Measurements from ENCODE around the gene PVR. TPM values are rescaled to one million over a fixed set of nuclear protein-coding genes. Genes with fewer than 3 reads are reported as not detected.

The PVR gene
- total RNA-seq, 3 donors from 2014 or later = 8.5 to 30.2 (median 22.0) TPM

DNA sequence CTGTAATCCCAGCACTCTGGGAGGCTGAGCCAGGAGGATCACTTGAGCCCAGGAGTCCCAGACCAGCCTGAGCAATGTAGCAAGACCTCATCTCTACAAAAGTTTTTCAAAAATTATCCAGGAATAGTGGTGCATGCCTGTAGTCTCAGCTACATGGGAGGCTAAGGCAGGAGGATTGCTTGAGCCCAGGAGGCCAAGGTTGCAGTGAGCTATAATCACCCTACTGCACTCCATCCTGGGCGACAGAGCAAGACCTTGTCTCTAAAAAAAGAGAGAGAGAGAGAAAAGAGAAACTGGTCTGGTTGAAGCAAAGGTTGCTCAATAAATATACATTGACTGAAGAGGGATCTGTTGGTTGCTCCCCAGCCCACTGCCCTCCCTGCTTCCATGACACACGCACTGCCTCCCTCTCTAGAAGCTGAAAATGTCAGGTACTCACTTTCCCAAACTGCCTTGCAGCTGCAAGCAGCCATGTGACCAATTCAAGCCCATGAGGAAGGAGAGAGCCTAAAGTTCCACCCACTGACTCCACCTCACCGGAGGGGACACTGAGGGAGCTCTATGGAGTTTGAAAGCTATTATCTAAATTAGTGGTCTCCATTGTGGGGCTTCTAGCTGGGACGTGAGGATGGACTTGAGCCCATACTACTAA, 69.3 kb downstream of the PVR start:
- Histone ChIP-seq H3K27ac (no peak overlapping the region), H3K36me3 (no peaks in the 10 kb centered on the region), H3K9me3 (peaks cover 6 to 13% of the 10 kb centered on the region in 2 donors), H3K4me1 (no peaks in the 10 kb centered on the region), H3K27me3 (no peaks in the 10 kb centered on the region), H3K4me3 (no peak overlapping the region)
- intact Hi-C loops (cut with DNase I; ENCODE audit: low total_unique reads) = no loop called here
- TF ChIP-seq POLR2A (IDR thresholded peaks at IDR 0.05) = no peak
- TF ChIP-seq POLR2AphosphoS5 (IDR thresholded peaks at IDR 0.05) = no peak
- no peak for DNase-seq (ENCODE audit: low spot score in 2 of 2)

Other genes starting within 250 kb of the PVR start
- gene ZNF285, start 242.3 kb upstream of the PVR start, total RNA-seq = 1 to 10 TPM; 1.6 to 7.3 (median 3.6) TPM
- 10 to 100 TPM in 1 of 3 donors, 1 to 10 TPM in 2; 1.3 to 13.5 (median 3.6) TPM for gene ZNF229, start 195.4 kb upstream of the PVR start, total RNA-seq
- 10 to 100 TPM in 1 of 3 donors, 1 to 10 TPM in 2; 9.0 to 28.5 (median 9.8) TPM for gene ZNF180, start 143.4 kb upstream of the PVR start, total RNA-seq
- gene CEACAM20, start 114.2 kb upstream of the PVR start, total RNA-seq = under 1 TPM in 1 of 3 donors, not detected in 2; 0.33 TPM
- gene IGSF23, start 30.3 kb upstream of the PVR start, total RNA-seq = not detected
- gene CEACAM19, start 27.6 kb downstream of the PVR start, total RNA-seq = 1 to 10 TPM in 2 of 3 donors, under 1 TPM in 1; 0.96 to 5.3 (median 4.9) TPM
- not detected for gene CEACAM16, start 55.2 kb downstream of the PVR start, total RNA-seq
- gene BCL3, start 104.8 kb downstream of the PVR start, total RNA-seq = 10 to 100 TPM in 2 of 3 donors, 1 to 10 TPM in 1; 4.3 to 37.6 (median 34.4) TPM
- 10 to 100 TPM in 2 of 3 donors, not detected in 1; 15.7 to 18.1 TPM for gene CBLC, start 134.0 kb downstream of the PVR start, total RNA-seq
- 100 to 1,000 TPM in 1 of 3 donors, 10 to 100 TPM in 2; 17.1 to 102 (median 75.4) TPM for gene BCAM, start 165.2 kb downstream of the PVR start, total RNA-seq
- gene NECTIN2, start 202.4 kb downstream of the PVR start, total RNA-seq = 100 to 1,000 TPM in 1 of 3 donors, 10 to 100 TPM in 2; 28.0 to 114 (median 86.6) TPM
- gene TOMM40, start 247.3 kb downstream of the PVR start, total RNA-seq = 10 to 100 TPM; 32.9 to 48.2 (median 39.7) TPM

Measured in breast epithelium (tissue), 4 donors.